Hematopoietic multipotent progenitor cell treated with erythropoietin and hydrocortisone succinate and interleukin-3 and kit ligand, for 4 days (in vitro differentiated cells): Measurements from ENCODE around the gene EPB41L1.

Experiments
- DNase-seq: peaks from one replicate; pipeline ENCODE4 v3.0.0-alpha.2; 2015

EPB41L1 gene

GRCh38 chr20:36264426-36265246 is 110.1 kb downstream of the EPB41L1 start:
- DNase-seq: no peak

- DNase-seq: no peak
These were observed 111.6 kb downstream of the EPB41L1 start for GRCh38 chr20:36266189-36266588.

GRCh38 chr20:36267605-36268381 is 113.3 kb downstream of the EPB41L1 start:
- DNase-seq: no peak

GRCh38 chr20:36268440-36269342 is 114.2 kb downstream of the EPB41L1 start:
- DNase-seq: no peak

GRCh38 chr20:36269507-36269906 is 115.0 kb downstream of the EPB41L1 start:
- DNase-seq: no peak

GRCh38 chr20:36270744-36271638 is 116.5 kb downstream of the EPB41L1 start:
- no peak for DNase-seq

- no peak for DNase-seq
These were observed 117.4 kb downstream of the EPB41L1 start for GRCh38 chr20:36271639-36272546.

- no peak for DNase-seq
These were observed 118.1 kb downstream of the EPB41L1 start for GRCh38 chr20:36272547-36273220.

- DNase-seq: peak; percentile 44
These were observed 119.1 kb downstream of the EPB41L1 start for GRCh38 chr20:36273414-36274180.

- DNase-seq: no peak
These were observed 119.8 kb downstream of the EPB41L1 start for GRCh38 chr20:36274181-36274841.

- no peak for DNase-seq
These were observed 120.5 kb downstream of the EPB41L1 start for GRCh38 chr20:36275011-36275410.

GRCh38 chr20:36275441-36276189 is 121.1 kb downstream of the EPB41L1 start:
- DNase-seq: no peak

- DNase-seq: no peak
These were observed 123.0 kb downstream of the EPB41L1 start for GRCh38 chr20:36277546-36277945.

GRCh38 chr20:36279362-36279761 is 124.8 kb downstream of the EPB41L1 start:
- no peak for DNase-seq

GRCh38 chr20:36279776-36280175 is 125.2 kb downstream of the EPB41L1 start:
- DNase-seq: no peak

GRCh38 chr20:36281785-36282380 is 127.3 kb downstream of the EPB41L1 start:
- no peak for DNase-seq
